Forelimb muscle (tissue), 1 donor: ENCODE data around the gene PLCXD3. TPM values are rescaled to one million over a fixed set of nuclear protein-coding genes. Genes with fewer than 3 reads are reported as not detected.
"Not testable (repeated sequence)": the region's sequence is repeated elsewhere in the genome, so short reads cannot be mapped to it uniquely, and the experiment has no call there.

ENCODE experiments used
- DNase-seq: peaks from one replicate; pipeline ENCODE4 v3.0.0-alpha.2; 2013; ENCODE audit warnings: low read depth
- polyA plus RNA-seq: library from polyadenylated mRNA; unstranded; fragments of 120-200 nt; gene quantifications from one replicate; pipeline ENCODE4 v1.2.1, GENCODE V29; 2013; ENCODE audit not compliant: insufficient read length

Gene PLCXD3
- polyA plus RNA-seq, 1 donor: 0.09 TPM

- no peak for DNase-seq
Measured at GRCh38 chr5:41356786-41357185, 153.6 kb downstream of the PLCXD3 start.

GRCh38 chr5:41349846-41350245, 160.6 kb downstream of the PLCXD3 start:
- DNase-seq: no peak

- no peak for DNase-seq
Measured at GRCh38 chr5:41347569-41347968, 162.8 kb downstream of the PLCXD3 start.

GRCh38 chr5:41346609-41347008, 163.8 kb downstream of the PLCXD3 start:
- DNase-seq: no peak

- DNase-seq: no peak
Measured at GRCh38 chr5:41345295-41345694, 165.1 kb downstream of the PLCXD3 start.

GRCh38 chr5:41339339-41339738, 171.1 kb downstream of the PLCXD3 start:
- no peak for DNase-seq

- peak; percentile 13 for DNase-seq
Measured at GRCh38 chr5:41338136-41338675, 172.2 kb downstream of the PLCXD3 start.

- DNase-seq: no peak
Measured at GRCh38 chr5:41337724-41338123, 172.7 kb downstream of the PLCXD3 start.

GRCh38 chr5:41337216-41337615, 173.2 kb downstream of the PLCXD3 start:
- DNase-seq: no peak

- no peak for DNase-seq
Measured at GRCh38 chr5:41336471-41336870, 173.9 kb downstream of the PLCXD3 start.

GRCh38 chr5:41335596-41336181, 174.7 kb downstream of the PLCXD3 start:
- DNase-seq: peak; percentile 54

GRCh38 chr5:41334758-41335157, 175.6 kb downstream of the PLCXD3 start:
- DNase-seq: no peak

GRCh38 chr5:41334221-41334620, 176.2 kb downstream of the PLCXD3 start:
- no peak for DNase-seq

GRCh38 chr5:41325074-41325473, 185.3 kb downstream of the PLCXD3 start:
- peak; percentile 14 for DNase-seq

GRCh38 chr5:41322826-41323225, 187.6 kb downstream of the PLCXD3 start:
- DNase-seq: not testable (repeated sequence)

GRCh38 chr5:41312478-41313060, 197.8 kb downstream of the PLCXD3 start:
- DNase-seq: no peak

GRCh38 chr5:41312066-41312465, 198.3 kb downstream of the PLCXD3 start:
- no peak for DNase-seq

- DNase-seq: no peak
Measured at GRCh38 chr5:41309275-41309674, 201.1 kb downstream of the PLCXD3 start.

- no peak for DNase-seq
Measured at GRCh38 chr5:41306005-41306404, 204.4 kb downstream of the PLCXD3 start.

GRCh38 chr5:41305056-41305455, 205.3 kb downstream of the PLCXD3 start:
- DNase-seq: no peak

GRCh38 chr5:41296066-41296465, 214.3 kb downstream of the PLCXD3 start:
- DNase-seq: no peak

GRCh38 chr5:41291323-41291722, 219.1 kb downstream of the PLCXD3 start:
- DNase-seq: no peak

- no peak for DNase-seq
Measured at GRCh38 chr5:41290810-41291209, 219.6 kb downstream of the PLCXD3 start.
